CD4-positive, alpha-beta T cell (primary cell): Measurements from ENCODE around the gene SEMA3E. TPM values are rescaled to one million over a fixed set of nuclear protein-coding genes. Genes with fewer than 3 reads are reported as not detected.

Experiments used
- ATAC-seq: fragments of 200-7000 bp; cut with Tn5 transposase; one replicate; pipeline ENCODE4 v1.10.0; 2022; ENCODE audit warnings: mild to moderate bottlenecking; ENCODE audit not compliant: poor library complexity
- CTCF ChIA-PET: fragments of 350-600 bp; sonication (Branson Sonifier 250); formaldehyde crosslinking; loops from one replicate; lab custom pipeline; 2021; ENCODE audit warnings: antibody characterized with exemption, inconsistent platforms; lab: Charles Lee
- POLR2A ChIA-PET: fragments of 350-600 bp; sonication (Branson Sonifier 250); formaldehyde crosslinking; loops from one replicate; lab custom pipeline; 2021; ENCODE audit warnings: antibody characterized with exemption, inconsistent platforms; lab: Charles Lee
- DNase-seq, 14 experiments: peaks; one replicate each; pipeline ENCODE4 v3.0.0-alpha.2; 2013 to 2020; ENCODE audit warnings: mixed read lengths in 2 of 14
- H3K27ac ChIP-seq, 2 donors: one replicate each; pipeline versions ENCODE4 v1.5.1 to v1.7.0; 2013; ENCODE audit warnings: low read length in 2 of 2, low read depth in 1 of 2, mild to moderate bottlenecking in 1 of 2
- H3K27me3 ChIP-seq, 2 experiments: 1 replicate in 1 of 2; 2 replicates in 1 of 2; pipeline versions ENCODE4 v1.6.1 to v1.7.0; 2013; ENCODE audit warnings: low read length in 2 of 2, control low read depth in 1 of 2, mild to moderate bottlenecking in 1 of 2, moderate library complexity in 1 of 2; ENCODE audit not compliant: insufficient read depth in 2 of 2, control insufficient read depth in 1 of 2
- H3K36me3 ChIP-seq: one replicate; pipeline ENCODE4 v1.6.1; 2013; ENCODE audit warnings: low read length, control low read depth; ENCODE audit not compliant: insufficient read depth
- H3K4me1 ChIP-seq: one replicate; pipeline ENCODE4 v1.6.1; 2013; ENCODE audit warnings: low read length, control low read depth; ENCODE audit not compliant: insufficient read depth
- H3K4me3 ChIP-seq: one replicate; pipeline ENCODE4 v1.5.1; 2013; ENCODE audit warnings: mild to moderate bottlenecking, low read length, moderate library complexity
- H3K9me3 ChIP-seq, 2 experiments: 1 replicate in 1 of 2; 2 replicates in 1 of 2; pipeline versions ENCODE4 v1.6.1 to v1.7.0; 2013; ENCODE audit warnings: low read length in 2 of 2, mild to moderate bottlenecking in 2 of 2, control low read depth in 1 of 2, moderate library complexity in 1 of 2; ENCODE audit not compliant: control insufficient read depth in 1 of 2, insufficient read depth in 1 of 2
- H3K27ac Mint-ChIP-seq: one replicate; pipeline ENCODE4 v1.8.0; 2020; ENCODE audit warnings: mixed read lengths
- H3K27me3 Mint-ChIP-seq: one replicate; pipeline ENCODE4 v1.8.0; 2021; ENCODE audit warnings: mixed read lengths
- H3K36me3 Mint-ChIP-seq: one replicate; pipeline ENCODE4 v1.8.0; 2021; ENCODE audit warnings: low read depth, mixed read lengths
- H3K4me1 Mint-ChIP-seq: one replicate; pipeline ENCODE4 v1.8.0; 2021; ENCODE audit warnings: low read depth, mixed read lengths
- H3K4me3 Mint-ChIP-seq: one replicate; pipeline ENCODE4 v1.8.0; 2020; ENCODE audit warnings: mild to moderate bottlenecking, mixed read lengths
- H3K9me3 Mint-ChIP-seq: one replicate; pipeline ENCODE4 v1.8.0; 2020; ENCODE audit warnings: mixed read lengths
- CTCF ChIP-seq: fragments of 200-600 bp; IDR thresholded peaks from one replicate; pipeline ENCODE4 v1.8.0; 2022; ENCODE audit warnings: antibody characterized with exemption, mild to moderate bottlenecking
- intact Hi-C, 2 experiments: fragments of 100-400 bp; cut with DNase I in 1 of 2; cut with micrococcal nuclease in 1 of 2; formaldehyde crosslinking; loops; one replicate each; pipeline versions ENCODE4 v1.15.1 to v1.9.0; 2023 to 2025; cut with DNase I, micrococcal nuclease
- total RNA-seq, 174 experiments: library from RNA in 2 of 174; stranded (reverse) in 2 of 174; gene quantifications; one replicate each; pipeline ENCODE4 v1.2.3 and lab custom pipeline; 2021 to 2026

The SEMA3E gene
- total RNA-seq, 2 experiments from 2014 or later: not detected

DNA sequence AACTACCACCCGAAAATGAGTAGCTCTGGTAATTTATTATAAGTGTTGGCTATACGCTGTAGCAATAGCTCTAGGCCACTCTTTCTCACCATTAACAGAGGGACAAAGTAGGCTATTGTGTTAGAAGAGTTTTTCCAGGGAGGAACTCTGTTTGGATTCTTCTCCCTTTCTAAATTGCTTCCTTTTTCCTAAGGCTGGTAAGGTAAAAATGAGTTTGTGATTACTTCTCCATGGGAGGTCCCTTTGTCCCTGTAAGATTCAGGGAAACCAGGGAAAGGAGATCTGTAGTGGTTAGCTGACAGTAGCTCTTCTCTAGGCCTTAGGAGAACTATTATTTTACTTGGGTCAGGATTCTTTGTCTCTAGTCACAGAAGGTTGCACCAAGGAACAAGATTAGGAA is 23.2 kb upstream of the SEMA3E start:
- H3K27ac ChIP-seq: no peak overlapping the region
- CTCF ChIA-PET: no interaction called here
- no peak overlapping the region for H3K4me3 Mint-ChIP-seq
- H3K27me3 Mint-ChIP-seq: no peaks in the 10 kb centered on the region
- intact Hi-C loops: no loop called here
- peaks cover 0 to 26% of the 10 kb centered on the region in 2 experiments for H3K9me3 ChIP-seq
- H3K36me3 ChIP-seq: no peaks in the 10 kb centered on the region
- H3K9me3 Mint-ChIP-seq: no peaks in the 10 kb centered on the region
- H3K4me3 ChIP-seq: no peak overlapping the region
- H3K4me1 Mint-ChIP-seq: no peaks in the 10 kb centered on the region
- H3K27ac Mint-ChIP-seq: no peak overlapping the region
- no peak for DNase-seq
- TF ChIP-seq CTCF: no peak
- no peaks in the 10 kb centered on the region for H3K36me3 Mint-ChIP-seq
- H3K27me3 ChIP-seq: no peaks in the 10 kb centered on the region
- no peaks in the 10 kb centered on the region for H3K4me1 ChIP-seq
- ATAC-seq: no peak
- POLR2A ChIA-PET: no interaction called here

DNA sequence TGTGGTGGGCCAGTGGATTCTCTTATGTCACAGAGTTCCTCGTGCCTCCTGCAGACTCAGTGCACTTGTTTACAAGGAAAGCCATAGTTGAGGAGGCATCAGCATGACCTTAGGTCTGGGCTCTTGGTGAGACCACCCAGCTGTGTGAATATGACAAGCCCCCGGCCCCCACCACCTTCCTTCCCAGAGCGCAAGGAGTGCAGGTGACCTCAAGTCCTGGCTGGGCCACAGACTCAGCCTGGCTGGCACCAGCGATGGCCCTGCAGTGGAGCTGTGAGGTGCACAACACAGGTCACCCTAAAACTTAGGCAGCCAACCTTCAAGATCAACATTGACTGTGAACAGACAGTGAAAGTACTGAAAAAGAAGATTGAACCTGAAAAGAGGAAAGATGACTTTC is 14.2 kb upstream of the SEMA3E start:
- ATAC-seq: no peak
- Histone ChIP-seq H3K36me3 (no peaks in the 10 kb centered on the region), H3K9me3 (peaks cover 0 to 5% of the 10 kb centered on the region in 2 experiments), H3K27ac (no peak overlapping the region), H3K4me1 (no peaks in the 10 kb centered on the region), H3K4me3 (no peak overlapping the region), H3K27me3 (no peaks in the 10 kb centered on the region)
- Mint-ChIP-seq H3K4me3 (no peak overlapping the region), H3K4me1 (no peaks in the 10 kb centered on the region), H3K36me3 (no peaks in the 10 kb centered on the region), H3K27ac (no peak overlapping the region), H3K9me3 (peaks cover 8% of the 10 kb centered on the region), H3K27me3 (no peaks in the 10 kb centered on the region)
- no peak for TF ChIP-seq CTCF
- intact Hi-C loops: no loop called here
- ChIA-PET CTCF (no interaction called here), POLR2A (no interaction called here)
- no peak for DNase-seq

- no peaks in the 10 kb centered on the region for H3K27me3 ChIP-seq
- no peak for TF ChIP-seq CTCF
- ATAC-seq (no peak), DNase-seq (no peak)
- H3K4me1 Mint-ChIP-seq: no peaks in the 10 kb centered on the region
- no peaks in the 10 kb centered on the region for H3K27me3 Mint-ChIP-seq
- ChIA-PET CTCF (no interaction called here), POLR2A (no interaction called here)
- H3K4me1 ChIP-seq: no peaks in the 10 kb centered on the region
- no peak overlapping the region for H3K27ac Mint-ChIP-seq
- H3K36me3 ChIP-seq: no peaks in the 10 kb centered on the region
- H3K9me3 ChIP-seq: peaks cover 0 to 3% of the 10 kb centered on the region in 2 experiments
- H3K4me3 ChIP-seq: no peak overlapping the region
- H3K27ac ChIP-seq: no peak overlapping the region
- H3K36me3 Mint-ChIP-seq: no peaks in the 10 kb centered on the region
- peaks cover 4% of the 10 kb centered on the region for H3K9me3 Mint-ChIP-seq
- intact Hi-C loops: no loop called here
- no peak overlapping the region for H3K4me3 Mint-ChIP-seq
These were observed 9.2 kb upstream of the SEMA3E start for GRCh38 chr7:83658126-83658525.
